Thyroid gland (tissue), 4 donors: Measurements from ENCODE around the gene PLXNB2.

ENCODE experiments used
- POLR2A ChIP-seq, 2 donors: fragments of 450-650 bp; IDR thresholded peaks; one replicate each; pipeline ENCODE4 v1.6.1; 2017; ENCODE audit warnings: antibody characterized with exemption in 2 of 2, mild to moderate bottlenecking in 2 of 2, moderate library complexity in 1 of 2
- TF ChIP-seq, protein P1 (sequence below), 6 experiments: fragments of 200-600 bp in 3 of 6; fragments of 450-650 bp in 3 of 6; sonication (generic) in 3 of 6; IDR thresholded peaks; one replicate each; pipeline ENCODE4 v1.5.1; 2016 to 2019; ENCODE audit warnings: antibody characterized with exemption in 6 of 6, mild to moderate bottlenecking in 2 of 6, inconsistent platforms in 1 of 6, moderate library complexity in 1 of 6

- TF ChIP-seq, protein P1, sequence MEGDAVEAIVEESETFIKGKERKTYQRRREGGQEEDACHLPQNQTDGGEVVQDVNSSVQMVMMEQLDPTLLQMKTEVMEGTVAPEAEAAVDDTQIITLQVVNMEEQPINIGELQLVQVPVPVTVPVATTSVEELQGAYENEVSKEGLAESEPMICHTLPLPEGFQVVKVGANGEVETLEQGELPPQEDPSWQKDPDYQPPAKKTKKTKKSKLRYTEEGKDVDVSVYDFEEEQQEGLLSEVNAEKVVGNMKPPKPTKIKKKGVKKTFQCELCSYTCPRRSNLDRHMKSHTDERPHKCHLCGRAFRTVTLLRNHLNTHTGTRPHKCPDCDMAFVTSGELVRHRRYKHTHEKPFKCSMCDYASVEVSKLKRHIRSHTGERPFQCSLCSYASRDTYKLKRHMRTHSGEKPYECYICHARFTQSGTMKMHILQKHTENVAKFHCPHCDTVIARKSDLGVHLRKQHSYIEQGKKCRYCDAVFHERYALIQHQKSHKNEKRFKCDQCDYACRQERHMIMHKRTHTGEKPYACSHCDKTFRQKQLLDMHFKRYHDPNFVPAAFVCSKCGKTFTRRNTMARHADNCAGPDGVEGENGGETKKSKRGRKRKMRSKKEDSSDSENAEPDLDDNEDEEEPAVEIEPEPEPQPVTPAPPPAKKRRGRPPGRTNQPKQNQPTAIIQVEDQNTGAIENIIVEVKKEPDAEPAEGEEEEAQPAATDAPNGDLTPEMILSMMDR (IDR thresholded peaks at IDR 0.05), result no peak
- TF ChIP-seq POLR2A (IDR thresholded peaks at IDR 0.05), result no peak
Observed at GRCh38 chr22:50253046-50253915, 54.2 kb downstream of the PLXNB2 start.
